Choroid plexus epithelial cell (primary cell): ENCODE results near the gene ASTN1.

Experiments
- DNase-seq: peaks from one replicate; pipeline ENCODE4 v3.0.0-alpha.2; 2010; ENCODE audit warnings: low read depth
- H3K4me3 ChIP-seq: 2 replicates; pipeline ENCODE4 v1.5.1; 2011; ENCODE audit warnings: low read depth, mild to moderate bottlenecking, control low read depth, low read length, moderate library complexity
- TF ChIP-seq, protein P1 (sequence below): conservative IDR thresholded peaks from 2 replicates; pipeline ENCODE4 v1.5.1; 2011; ENCODE audit warnings: low read depth, mild to moderate bottlenecking, control low read depth, inconsistent platforms, low read length, moderate library complexity

Gene ASTN1

DNA sequence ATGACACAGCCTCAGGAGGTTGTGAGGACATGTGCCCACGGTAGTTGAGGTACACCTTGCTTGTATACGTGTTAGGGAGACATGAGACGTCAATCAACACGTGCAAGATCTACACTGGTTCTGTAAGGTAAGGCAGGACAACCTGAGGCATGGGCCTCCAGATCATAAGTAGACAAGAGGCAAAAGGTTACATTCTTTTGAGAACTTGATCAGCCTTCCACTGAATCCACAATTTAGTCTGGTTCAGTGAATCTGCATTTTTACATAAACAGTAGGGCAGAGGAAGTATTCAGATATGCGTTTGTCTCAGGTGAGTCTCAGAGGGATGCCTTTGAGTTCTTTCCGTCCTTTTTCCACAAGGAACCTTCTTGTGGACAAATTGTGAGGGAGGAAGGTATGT lies 348.9 kb downstream of the ASTN1 start:
- TF ChIP-seq, protein P1, sequence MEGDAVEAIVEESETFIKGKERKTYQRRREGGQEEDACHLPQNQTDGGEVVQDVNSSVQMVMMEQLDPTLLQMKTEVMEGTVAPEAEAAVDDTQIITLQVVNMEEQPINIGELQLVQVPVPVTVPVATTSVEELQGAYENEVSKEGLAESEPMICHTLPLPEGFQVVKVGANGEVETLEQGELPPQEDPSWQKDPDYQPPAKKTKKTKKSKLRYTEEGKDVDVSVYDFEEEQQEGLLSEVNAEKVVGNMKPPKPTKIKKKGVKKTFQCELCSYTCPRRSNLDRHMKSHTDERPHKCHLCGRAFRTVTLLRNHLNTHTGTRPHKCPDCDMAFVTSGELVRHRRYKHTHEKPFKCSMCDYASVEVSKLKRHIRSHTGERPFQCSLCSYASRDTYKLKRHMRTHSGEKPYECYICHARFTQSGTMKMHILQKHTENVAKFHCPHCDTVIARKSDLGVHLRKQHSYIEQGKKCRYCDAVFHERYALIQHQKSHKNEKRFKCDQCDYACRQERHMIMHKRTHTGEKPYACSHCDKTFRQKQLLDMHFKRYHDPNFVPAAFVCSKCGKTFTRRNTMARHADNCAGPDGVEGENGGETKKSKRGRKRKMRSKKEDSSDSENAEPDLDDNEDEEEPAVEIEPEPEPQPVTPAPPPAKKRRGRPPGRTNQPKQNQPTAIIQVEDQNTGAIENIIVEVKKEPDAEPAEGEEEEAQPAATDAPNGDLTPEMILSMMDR, result no peak
- DNase-seq, result no peak

DNA sequence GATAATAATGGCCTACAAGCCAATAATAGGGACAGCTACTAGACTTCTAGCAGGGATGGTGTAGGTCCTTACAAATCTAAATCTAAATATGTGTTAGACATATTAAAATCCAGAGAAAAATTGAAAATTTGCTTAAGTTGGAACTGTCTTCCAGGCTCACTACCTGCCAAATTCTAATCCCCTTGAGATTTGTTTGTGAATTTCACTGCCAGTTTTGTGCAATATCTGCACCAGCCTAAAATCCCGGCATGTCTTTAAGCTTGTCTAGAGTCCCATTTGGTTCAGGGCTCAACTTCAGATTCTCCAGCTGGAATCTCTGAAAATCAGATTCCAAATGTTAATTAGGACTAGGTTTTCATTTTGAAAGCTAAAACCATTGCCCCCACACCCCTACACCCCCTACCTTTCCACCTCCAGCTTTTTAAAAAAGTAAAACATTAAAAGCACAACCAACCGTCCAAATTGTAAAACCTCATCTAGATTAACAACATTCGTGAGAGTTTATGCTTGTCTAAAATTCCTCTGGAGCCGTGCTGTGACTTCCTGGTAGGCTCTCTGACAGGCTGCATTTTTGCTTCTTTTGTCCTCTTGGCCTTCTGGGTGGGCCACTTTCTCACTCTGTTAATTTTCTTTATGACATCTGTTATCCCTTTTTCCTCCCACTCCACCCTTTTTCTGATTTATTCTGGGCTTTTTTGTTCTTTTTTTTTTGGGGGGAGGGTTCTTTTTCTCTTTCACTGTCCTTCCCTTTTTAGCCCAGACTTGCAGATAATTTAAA lies 352.8 kb downstream of the ASTN1 start:
- TF ChIP-seq, protein P1, result no peak
- no peak overlapping the region for H3K4me3 ChIP-seq
- DNase-seq, result no peak

More for the DNA sequence above, 348.9 kb downstream of the ASTN1 start:
- H3K4me3 ChIP-seq, result no peak overlapping the region

- TF ChIP-seq, protein P1, result no peak
- no peak for DNase-seq
- no peak overlapping the region for H3K4me3 ChIP-seq
Observed at GRCh38 chr1:176809292-176809691, 355.2 kb downstream of the ASTN1 start.
